Fibroblast of gingiva (primary cell): Measurements from ENCODE around the gene GFRA3.
"Not testable (repeated sequence)": the region's sequence is repeated elsewhere in the genome, so short reads cannot be mapped to it uniquely, and the experiment has no call there.

Experiments
- DNase-seq: peaks from one replicate; pipeline ENCODE4 v3.0.0-alpha.2; 2011; ENCODE audit warnings: low read depth

GFRA3 gene

DNA sequence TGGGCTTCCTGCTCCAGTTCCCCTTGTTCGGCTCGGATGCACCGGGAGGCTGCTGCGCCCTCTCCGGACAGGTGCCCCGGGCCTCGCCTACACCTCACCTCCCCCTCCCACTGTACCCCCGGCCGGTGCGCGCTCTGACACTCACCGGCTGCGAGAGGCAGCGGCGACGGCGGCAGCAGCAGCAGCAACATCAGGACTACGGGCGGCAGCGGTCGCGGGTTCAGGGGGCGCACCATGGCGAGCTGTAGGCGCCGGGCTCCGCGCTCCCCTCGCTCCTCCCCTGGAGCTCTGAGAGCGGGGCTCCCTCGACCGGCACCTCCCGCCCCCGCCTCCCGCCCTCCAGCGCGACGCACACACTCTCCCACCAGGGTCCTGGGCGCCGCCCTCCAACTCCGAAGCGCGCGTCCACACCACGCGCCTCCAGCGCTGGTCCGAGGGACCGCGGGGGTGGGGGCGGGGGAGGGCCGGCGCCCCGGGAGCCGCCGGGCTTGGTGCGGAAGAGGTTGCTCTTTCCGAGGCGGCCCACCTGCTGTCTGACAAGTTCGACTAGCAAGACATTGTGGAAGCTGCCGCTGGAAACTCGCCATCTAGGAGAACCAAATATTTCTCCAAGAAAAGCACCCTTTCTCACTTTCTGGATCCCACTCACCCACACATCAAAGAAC lies at the start of gene GFRA3:
Gene GFRA3, minus strand, starts transcription at position 433 of the 665 bp plus-strand sequence. Its CDS starts 197 bp downstream, at position 236.
- DNase-seq = no peak

GRCh38 chr5:138318211-138318610 lies 43.8 kb upstream of the GFRA3 start:
- not testable (repeated sequence) for DNase-seq

- DNase-seq = no peak
These were observed 41.9 kb upstream of the GFRA3 start for GRCh38 chr5:138316355-138316754.

- no peak for DNase-seq
These were observed 41.4 kb upstream of the GFRA3 start for GRCh38 chr5:138315751-138316278.

DNA sequence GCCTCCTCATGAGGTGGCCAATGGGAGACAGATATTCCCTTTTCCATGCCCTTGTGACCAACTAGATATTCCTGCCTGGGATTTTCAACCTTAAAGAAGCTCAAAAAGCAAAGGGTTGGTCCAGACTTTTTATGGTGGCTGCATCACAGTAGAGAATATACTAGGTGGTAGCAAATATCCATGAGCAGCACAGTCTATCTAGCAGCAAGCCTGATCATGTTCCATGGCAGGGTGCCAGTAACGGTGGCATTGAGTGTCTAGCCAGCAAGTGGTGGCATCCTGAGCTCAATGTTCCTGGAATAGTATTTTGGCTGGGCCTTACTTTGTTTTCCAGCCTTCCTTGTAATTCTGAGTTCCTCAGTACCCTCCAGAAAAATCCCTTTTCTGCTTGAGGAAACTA lies 31.4 kb upstream of the GFRA3 start:
- no peak for DNase-seq

GRCh38 chr5:138303372-138303771 lies 29.0 kb upstream of the GFRA3 start:
- DNase-seq = no peak

- DNase-seq = no peak
These were observed 14.9 kb upstream of the GFRA3 start for GRCh38 chr5:138289296-138289695.

- DNase-seq = no peak
These were observed 12.8 kb upstream of the GFRA3 start for GRCh38 chr5:138287246-138287645.

DNA sequence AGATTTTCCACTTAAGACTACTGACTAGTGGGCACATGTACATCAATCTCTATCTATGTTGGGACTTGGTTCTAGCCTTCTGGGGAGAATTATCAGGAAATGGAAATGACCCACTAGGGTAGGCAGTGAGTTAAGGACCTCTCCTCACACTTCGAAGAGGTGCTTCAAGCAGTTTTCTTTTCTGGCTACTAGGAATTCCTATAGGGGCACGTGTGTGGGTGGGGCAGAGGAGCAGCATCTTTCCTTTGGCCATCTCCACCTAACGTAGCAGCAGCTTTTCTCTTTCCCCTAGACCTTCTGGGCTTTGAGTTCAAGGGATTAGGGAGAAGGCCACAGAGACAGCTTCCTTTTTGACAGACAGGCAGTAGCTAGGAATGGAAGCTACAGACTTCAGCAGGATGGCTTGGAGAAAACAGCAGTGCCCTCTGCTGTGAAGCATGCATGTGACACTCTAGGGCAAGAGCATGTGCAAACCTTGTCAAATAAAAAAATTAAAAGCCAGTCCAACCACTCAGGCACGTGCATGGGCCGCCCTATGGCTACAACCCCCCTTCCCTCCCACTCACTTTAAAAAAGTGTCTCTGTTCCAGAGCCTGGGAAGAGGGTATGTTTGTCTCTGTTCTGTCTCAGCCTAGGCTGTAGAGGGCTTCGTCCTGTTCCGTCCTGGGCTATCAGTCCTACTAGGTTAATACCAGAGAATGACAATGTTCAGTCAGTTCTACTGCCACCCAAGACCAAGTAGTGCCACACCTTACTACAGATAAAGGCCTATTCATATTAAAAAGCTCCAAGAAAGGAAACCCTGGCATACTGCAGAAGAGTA lies 8.7 kb upstream of the GFRA3 start:
- peak; percentile 41 for DNase-seq

DNA sequence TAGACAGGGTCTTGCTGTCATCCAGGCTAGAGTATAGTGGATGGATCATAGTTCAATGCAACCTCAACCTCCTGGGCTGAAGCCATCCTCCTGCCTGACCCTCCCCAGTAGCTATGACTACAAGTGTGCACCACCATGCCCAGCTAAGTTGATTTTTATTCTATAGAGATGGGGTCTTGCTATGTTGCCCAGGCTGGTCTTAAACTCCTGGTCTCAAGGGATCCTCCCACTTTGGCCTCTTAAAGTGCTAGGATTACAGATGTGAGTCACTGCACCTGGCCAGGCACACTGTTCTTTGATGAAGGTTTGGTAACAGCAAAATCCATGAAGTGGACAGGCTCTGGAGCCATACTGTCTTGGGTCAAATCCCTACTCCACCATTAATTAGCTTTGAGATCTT lies 6.5 kb upstream of the GFRA3 start:
- no peak for DNase-seq

DNA sequence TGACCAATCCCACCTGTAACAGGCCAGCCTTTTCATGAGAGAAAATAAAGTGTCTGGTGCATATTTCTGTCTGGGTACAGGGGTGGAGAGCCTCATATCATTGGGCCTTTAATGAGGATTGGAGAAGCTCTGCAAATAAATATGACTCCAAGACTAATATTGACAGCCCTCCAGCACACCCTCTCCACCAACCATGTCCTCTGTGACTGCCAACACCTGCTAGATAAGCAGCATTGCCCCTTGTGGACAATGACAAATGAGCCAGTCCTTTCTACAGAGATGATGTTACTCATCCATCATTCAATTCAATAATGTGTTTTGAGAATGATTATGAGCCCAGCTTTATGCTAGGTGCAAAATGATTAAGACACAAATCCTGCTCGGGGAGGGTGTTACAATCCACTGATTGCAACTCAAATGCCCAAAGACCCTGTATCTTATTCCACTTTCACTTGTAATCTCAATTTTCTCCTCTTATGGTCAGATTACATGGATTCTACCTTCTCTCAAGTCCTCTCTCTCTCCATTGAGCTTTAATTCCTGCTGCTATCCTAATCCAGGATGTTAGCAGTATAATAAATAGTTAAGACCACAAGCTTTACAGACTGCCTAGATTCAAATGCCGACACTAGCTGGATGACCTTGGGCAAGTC lies 2.1 kb upstream of the GFRA3 start:
- DNase-seq = no peak

- no peak for DNase-seq
These were observed 1.5 kb upstream of the GFRA3 start for GRCh38 chr5:138275895-138276294.

GRCh38 chr5:138275379-138275782 lies 960 bp upstream of the GFRA3 start:
- no peak for DNase-seq

DNA sequence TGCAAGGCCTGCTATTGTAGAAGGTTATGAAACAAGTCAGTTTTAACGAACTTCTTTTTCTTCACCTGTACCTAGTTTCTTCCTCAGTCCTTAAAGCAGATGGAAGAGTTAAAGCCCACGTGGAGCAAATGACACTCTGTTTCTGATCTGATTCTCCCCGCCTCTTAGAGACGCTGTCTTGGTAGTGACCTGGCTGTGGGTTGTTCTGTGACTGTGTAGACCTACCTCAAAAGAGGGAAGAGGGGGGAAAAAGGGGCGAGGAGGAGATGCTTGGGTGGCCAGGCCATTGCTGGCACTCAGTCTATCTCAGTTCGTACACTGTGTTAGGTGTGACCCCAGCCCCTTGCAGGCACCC lies 610 bp downstream of the GFRA3 start:
- no peak for DNase-seq

DNA sequence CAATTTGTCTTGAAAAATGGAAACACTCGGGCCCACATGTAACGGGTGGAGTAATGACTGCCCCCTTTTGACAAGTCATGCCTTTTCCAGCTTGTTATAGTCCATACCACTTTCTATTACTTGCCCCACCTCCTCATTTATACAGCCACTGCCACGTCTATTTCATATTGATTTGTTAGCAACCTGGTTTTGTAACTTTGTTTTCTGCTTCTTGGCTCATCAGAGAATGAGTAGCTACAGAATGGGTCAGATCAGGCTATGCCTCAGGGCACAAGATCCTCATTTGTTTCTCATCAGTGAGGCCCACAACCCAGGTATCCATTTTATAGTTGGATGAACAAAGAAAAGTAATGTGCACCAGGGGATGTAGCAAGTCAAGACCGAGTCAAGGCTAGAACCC lies 1.7 kb downstream of the GFRA3 start:
- DNase-seq = no peak

DNA sequence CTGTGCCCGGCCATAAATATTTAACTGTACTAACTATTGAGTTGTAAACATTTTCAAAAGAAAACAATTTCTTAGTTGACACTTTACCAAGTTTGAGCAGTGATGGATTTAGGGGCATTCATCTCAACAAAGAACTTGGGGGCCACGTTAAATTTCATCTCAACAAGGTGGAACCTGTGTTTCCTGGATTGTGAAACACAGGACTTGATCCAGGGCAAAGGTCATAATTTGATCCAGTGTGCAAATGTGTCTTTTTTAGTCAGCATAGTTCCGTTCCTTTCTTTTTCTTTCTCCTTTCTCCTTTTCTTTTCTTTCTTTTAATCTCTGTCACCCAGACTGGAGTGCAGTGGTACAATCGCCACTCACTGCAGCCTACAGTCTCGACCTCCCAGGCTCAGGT lies 3.1 kb downstream of the GFRA3 start:
- no peak for DNase-seq

DNA sequence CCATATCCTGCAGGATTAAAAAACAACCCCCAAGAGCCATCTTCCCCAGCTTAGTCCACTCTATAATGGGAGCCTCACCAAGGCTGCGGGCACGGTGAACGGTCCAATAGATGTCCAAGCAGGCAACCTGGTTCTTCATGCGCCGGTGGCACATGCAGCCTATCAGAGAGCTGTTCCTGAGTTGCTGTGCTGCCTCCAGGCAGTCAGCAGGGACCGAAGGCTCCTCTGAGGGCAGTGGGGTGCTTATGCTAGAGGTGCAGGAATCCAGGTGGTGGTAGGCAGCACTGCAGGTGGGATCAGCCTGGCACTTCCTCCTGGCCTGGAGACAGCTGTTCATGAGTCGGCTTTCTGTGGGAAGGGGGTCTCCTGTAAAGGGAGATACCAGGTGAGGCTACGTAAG lies 10.2 kb downstream of the GFRA3 start:
- no peak for DNase-seq

- no peak for DNase-seq
These were observed 10.8 kb downstream of the GFRA3 start for GRCh38 chr5:138263581-138263980.

DNA sequence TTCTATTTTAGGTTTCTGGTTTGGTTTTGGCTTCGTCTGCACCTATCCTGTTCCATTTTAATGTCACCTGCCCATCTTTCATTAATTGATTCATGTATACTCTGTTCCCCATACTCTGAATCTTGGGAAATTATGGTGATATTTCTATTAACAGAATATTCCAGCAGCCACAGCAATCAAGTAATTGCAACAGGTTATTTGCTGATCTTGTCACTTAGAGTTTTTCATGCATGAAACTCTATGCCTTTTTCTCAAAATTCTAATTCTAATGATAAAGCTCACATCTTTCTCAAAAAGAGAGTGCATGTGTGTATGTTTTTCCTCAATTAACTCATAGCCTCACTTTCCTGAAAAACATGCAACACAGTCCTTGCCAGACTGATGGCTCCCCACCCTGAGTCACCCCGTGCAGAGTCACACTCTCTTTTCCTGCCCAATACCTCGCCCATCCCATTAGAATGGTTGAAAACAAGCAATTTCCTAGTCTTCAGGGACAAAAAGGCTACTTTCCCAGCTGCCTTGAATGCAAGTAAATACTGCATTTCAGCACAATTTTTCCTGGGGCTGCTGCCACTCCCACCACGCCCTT lies 15.6 kb downstream of the GFRA3 start:
- DNase-seq = no peak

DNA sequence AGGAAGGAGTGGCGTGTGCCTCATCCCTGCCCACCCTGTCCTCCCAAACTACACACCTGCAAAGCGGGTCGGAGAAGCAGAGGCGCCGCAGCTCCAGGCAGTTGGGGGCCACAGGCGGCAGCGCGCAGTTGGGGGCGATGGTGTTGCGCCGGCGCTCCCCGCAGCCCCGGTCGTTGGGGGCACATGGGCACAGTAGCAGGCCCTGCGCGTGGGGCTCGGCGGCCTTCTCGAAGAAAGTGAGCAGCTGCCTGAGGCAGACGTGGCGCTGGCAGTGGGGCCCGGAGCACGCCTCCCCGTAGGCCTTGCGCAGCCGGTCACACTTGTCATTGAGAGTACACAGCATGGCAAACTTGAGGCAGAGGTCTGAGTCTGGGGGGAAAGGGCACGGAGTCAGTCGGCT lies 16.8 kb downstream of the GFRA3 start:
- no peak for DNase-seq

DNA sequence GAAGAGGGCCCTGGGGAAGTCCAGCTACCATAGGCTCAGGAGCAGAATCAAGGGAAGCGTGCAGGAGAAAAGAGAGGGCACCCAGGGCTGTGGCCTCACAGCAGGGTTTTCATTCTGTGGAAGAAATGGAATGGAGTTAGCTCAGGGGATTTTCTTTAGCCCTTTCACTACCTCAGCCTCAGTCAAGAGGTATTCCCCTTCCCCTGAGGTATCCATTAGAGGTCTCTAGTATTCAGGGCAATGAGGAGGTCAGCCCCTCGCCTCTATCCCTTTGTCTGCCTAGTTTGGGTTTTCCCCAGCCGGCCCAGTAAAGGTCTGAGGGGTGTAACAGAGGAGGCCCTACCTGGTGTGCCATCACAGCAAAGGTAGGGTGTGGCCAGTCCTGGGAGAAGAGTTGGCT lies 21.5 kb downstream of the GFRA3 start:
- no peak for DNase-seq

- DNase-seq = not testable (repeated sequence)
These were observed 26.6 kb downstream of the GFRA3 start for GRCh38 chr5:138247800-138248199.

GRCh38 chr5:138246822-138247221 lies 27.6 kb downstream of the GFRA3 start:
- DNase-seq = no peak
